ENCODE results near the gene PVALEF. TPM values are rescaled to one million over a fixed set of nuclear protein-coding genes. Genes with fewer than 3 reads are reported as not detected.

Gene PVALEF
- 0.20 TPM for total RNA-seq
- long read RNA-seq = 0 reads

GRCh38 chr17:81165246-81166032 is at the start of gene PVALEF:
Gene PVALEF, plus strand, starts transcription at chr17:81165507. Its CDS starts 15,720 bp downstream, at chr17:81181227.
- DNase-seq (peak; percentile 51), ATAC-seq (peak; percentile 32)
- intact Hi-C loops (cut with micrococcal nuclease) = no loop called here

GRCh38 chr17:81115749-81116464 is 49.4 kb upstream of the PVALEF start:
- DNase-seq (peak; percentile 62), ATAC-seq (peak; percentile 57)
- intact Hi-C loops (cut with micrococcal nuclease) = no loop called here

- intact Hi-C loops (cut with micrococcal nuclease) = no loop called here
- DNase-seq (no peak), ATAC-seq (no peak)
Observed at GRCh38 chr17:81116704-81117103, 48.6 kb upstream of the PVALEF start.

GRCh38 chr17:81117672-81118198 is 47.6 kb upstream of the PVALEF start:
- intact Hi-C loops (cut with micrococcal nuclease) = no loop called here
- no peak for DNase-seq
- no peak for ATAC-seq

- intact Hi-C loops (cut with micrococcal nuclease) = no loop called here
- ATAC-seq (no peak), DNase-seq (no peak)
Observed at GRCh38 chr17:81118308-81119221, 46.7 kb upstream of the PVALEF start.

DNA sequence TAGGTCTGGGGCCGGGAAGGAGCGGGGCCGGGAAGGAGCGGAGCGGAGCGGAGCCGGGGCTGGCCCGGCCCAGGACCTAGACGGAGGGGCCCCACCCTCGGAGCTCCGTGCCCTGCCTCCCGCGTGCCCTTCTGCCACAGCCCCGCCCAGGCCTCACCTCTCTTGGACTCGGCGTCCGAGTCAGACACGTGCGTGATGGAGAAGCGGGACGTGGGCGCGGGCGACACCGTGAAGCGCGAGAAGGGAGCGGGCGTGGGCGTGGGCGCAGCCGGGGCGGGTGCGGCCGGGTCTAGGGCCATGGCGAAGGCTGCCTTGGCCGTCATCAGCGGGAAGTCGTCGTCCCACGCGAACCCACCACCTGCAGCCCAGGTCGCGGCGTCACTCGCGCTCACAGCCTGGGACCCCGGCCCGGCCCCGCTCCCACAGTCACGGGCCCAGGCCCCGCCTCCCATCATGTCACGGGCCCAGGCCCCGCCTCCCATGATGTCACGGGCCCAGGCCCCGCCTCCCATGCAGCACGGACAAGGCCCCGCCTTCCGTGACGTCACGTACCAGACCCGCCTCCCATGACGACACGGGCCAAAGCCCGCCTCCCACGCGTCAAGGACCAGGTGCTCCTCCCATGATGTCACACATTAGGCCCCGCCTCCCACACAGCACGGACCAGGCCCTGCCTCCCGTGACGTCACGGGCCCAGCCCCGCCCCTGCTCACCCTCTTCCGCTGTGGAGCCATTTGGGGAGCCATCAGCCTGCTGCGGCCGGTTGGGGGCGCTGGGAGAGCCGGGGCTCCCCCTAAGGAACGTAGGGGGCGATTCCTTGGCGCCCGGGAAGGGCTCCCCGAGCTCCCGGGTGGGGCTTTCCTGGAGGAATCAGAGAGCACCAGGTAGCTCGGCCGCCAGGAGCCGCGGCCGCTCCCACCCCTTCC is 45.8 kb upstream of the PVALEF start:
- intact Hi-C loops (cut with micrococcal nuclease) = no loop called here
- peak; percentile 36 for ATAC-seq

DNA sequence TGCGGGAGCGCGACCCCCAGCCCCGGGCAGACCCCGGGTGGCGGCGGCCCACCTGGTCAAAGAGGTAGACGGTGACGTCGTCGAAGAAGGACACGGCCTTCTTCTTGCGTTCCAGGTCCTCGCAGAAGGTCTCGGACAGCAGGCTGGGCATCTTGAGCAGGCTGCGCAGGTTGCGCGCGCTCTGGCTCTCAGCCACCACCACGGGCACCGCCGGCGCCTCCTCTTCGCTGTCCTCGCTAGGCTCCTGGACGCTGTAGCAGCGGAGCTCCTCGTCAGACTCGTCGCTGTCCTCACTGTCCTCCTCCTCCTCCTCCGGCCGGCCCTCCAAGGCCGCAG is 45.2 kb upstream of the PVALEF start:
- intact Hi-C loops (cut with micrococcal nuclease) = no loop called here
- no peak for ATAC-seq
- DNase-seq = no peak

More for the DNA sequence above, 45.8 kb upstream of the PVALEF start:
- peak; percentile 74 for DNase-seq

GRCh38 chr17:81120695-81121621 is 44.3 kb upstream of the PVALEF start:
- DNase-seq (no peak), ATAC-seq (no peak)
- intact Hi-C loops (cut with micrococcal nuclease) = no loop called here

DNA sequence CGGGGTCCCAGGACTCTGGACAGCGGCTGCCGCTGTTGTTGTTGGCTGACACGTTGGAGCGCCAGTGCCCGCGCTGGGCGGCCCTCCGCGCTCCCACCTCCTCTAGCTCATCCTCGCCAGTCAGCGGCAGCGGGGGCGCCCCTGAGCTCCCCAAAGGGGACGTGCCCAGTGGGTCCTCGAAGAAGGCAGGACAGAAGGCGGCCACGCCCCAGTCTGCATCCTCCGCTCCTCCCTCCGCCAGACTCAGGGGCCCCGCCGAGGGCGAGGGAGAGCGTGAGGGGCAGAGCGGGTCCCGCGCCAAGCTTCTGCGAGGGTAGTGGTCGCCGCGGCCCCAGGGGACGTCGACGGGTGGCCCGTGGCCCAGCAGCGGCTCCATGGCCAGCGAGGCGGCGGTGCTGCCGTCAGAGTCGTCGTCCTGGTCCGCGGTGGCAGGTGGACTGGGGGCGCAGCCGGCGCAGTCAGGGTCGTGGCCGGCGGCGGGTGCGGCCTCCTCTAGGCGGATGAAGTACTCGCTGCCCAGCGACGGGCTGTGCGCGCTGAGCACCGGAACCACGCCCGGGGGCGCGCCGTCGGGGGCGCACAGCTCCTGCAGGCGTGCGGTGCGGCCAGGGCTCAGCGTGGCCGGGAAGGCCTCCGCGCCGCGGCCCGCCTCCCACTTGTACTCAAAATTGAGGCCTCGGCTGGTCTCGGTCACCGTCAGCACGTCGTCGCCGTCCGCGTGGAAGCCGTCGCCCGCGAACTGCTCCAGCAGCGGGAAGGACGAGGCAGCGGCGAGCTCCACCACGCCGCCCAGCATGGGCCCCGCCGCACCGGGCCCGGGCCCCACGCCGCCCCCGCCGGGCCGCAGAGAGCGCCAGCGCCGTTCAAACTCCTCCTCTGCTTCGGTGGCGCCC is 43.2 kb upstream of the PVALEF start:
- intact Hi-C loops (cut with micrococcal nuclease) = no loop called here
- no peak for ATAC-seq
- no peak for DNase-seq

DNA sequence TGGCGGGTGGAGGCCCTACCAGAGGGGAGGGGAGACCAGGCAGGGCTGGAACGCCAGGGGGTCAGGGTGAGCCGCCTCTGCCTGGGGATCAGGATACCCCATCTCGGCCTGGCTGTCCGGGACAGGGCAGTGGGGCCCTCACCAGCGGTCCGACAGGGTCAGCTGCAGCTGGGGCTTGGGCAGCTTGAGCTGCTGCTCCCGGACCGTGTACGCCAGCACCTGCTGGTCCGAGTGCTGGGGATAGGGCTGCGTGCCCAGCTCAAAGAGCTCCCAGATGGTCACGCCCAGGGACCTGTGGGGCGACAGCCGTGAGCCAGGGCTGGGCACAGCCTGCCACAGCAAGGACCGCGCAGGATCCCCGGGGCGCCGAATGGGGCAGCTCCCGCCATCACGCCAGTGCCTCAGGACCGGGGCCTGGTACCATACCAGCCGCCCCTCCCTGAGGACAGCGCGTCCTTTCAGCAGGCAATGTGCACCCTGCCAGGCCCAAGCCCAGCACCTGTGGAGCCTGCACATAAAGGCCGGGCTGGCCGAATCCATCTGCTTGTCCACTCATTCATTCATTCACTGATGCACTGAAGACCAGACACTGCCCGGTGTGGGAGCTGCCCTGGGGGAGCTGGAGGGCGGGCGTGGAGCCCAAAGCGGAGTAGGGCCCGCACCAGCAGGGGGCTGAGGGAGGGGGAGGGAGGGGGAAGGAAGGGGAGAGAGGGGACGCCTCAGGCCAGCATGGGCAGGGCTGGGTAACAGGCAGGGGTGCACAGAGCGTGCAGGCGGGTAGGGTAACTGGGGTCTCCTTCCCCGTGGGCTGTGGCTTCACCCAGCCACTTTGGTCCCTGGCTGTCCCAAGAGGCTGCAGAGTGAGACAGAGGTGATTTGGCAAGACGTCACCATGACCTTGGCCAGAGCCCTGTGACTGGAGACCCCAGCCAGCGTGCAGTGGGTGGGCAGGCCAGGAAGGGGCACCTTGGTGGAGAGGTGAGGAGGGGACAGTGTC is 42.0 kb upstream of the PVALEF start:
- intact Hi-C loops (cut with micrococcal nuclease) = no loop called here
- DNase-seq = no peak
- ATAC-seq = no peak

GRCh38 chr17:81124377-81124776 is 40.9 kb upstream of the PVALEF start:
- intact Hi-C loops (cut with micrococcal nuclease) = no loop called here
- no peak for DNase-seq
- ATAC-seq = no peak

- intact Hi-C loops (cut with micrococcal nuclease) = no loop called here
- ATAC-seq (peak; percentile 58), DNase-seq (no peak)
Observed at GRCh38 chr17:81125573-81126081, 39.7 kb upstream of the PVALEF start.

- intact Hi-C loops (cut with micrococcal nuclease) = no loop called here
- ATAC-seq = no peak
- no peak for DNase-seq
Observed at GRCh38 chr17:81126281-81127132, 38.8 kb upstream of the PVALEF start.

- ATAC-seq (no peak), DNase-seq (no peak)
- intact Hi-C loops (cut with micrococcal nuclease) = no loop called here
Observed at GRCh38 chr17:81127133-81127455, 38.2 kb upstream of the PVALEF start.
